LoVo (cell line): ENCODE results near the gene EDDM3A.
"Not testable (repeated sequence)": the region's sequence is repeated elsewhere in the genome, so short reads cannot be mapped to it uniquely, and the experiment has no call there.

Experiments
- DNase-seq: peaks from one replicate; pipeline ENCODE4 v3.0.0-alpha.2; 2016; ENCODE audit warnings: low spot score

The EDDM3A gene, protein sequence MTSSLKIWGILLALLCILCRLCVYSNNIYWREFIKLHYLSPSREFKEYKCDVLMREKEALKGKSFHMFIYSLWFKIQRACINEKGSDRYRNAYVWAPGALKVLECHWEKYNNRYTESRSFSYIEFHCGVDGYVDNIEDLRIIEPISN

GRCh38 chr14:20745571-20746358, at the start of gene EDDM3A:
EDDM3A (plus strand) TSS chr14:20745887; CDS start chr14:20747581, 1,694 bp downstream.
- DNase-seq: no peak

GRCh38 chr14:20696764-20697163, 48.9 kb upstream of the EDDM3A start:
- DNase-seq: no peak

DNA sequence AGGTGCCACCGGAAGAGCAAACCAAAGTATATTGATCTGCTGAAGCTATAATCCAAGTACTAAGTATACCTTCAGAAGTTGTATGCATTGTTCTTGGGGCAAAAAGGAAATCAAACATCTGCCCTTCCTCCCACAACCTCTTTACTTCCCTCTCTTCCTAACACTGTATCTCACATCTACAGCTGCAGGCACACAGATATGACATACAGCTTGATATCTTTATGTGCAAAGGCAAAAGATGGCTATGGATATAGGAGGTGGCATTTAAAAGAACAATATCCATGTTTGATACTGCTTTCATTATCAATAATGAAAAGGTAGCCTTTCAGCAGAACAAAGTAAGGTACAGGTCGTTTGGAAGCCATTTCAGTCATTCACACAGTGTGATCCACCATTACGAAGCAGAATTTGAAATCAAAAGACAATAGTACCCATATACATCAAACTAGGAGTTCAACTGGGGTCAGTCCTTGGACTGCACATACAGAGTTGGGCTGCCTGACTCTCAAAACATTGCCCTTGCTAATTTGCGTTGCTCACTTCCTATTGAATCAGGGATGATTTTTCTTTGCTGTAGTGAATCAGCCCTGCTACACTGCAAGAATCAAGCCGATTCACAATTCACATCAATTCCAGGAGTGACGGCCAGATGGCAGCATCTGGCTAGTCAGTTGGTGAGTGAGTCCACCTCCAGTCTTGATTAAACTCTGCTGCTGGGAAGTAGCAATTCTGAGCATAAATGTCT, 48.2 kb upstream of the EDDM3A start:
- DNase-seq: peak; percentile 59

GRCh38 chr14:20698018-20698329, 47.7 kb upstream of the EDDM3A start:
- no peak for DNase-seq

DNA sequence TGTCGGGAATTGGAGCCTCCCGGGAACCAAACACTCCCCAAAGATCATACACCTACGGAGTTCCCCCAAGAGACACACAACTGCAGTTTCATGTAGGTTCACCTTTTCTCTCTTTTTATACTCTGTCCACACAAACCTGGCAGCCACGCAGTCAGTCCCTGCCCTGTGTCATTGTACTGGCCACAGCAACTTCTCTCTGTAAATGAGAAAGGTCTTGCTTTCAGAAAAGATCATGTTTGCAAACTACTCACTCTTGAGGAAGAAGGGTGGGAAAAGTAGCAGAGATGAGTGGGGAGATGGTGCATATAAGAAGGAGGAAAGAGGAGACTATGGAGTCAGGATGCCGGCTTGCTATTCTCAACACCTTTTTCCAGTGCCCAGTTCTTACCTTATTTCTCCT, 46.8 kb upstream of the EDDM3A start:
- DNase-seq: no peak

GRCh38 chr14:20699931-20700330, 45.8 kb upstream of the EDDM3A start:
- no peak for DNase-seq

DNA sequence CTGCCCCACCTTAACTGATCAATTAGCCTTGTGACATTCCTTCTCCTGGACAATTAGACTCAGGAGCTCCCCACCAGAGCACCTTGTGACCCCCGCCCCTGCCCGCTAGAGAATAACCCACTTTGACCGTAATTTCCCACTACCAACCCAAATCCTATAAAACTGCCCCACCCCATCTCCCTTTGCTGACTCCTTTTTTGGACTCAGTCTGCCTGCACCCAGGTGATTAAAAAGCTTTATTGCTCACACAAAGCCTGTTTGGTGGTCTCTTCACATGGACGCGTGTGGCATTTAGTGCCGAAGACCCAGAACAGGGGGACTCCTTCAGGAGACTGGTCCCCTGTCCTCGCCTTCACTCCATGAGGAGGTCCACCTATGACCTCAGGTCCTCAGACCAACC, 44.7 kb upstream of the EDDM3A start:
- DNase-seq: not testable (repeated sequence)

GRCh38 chr14:20706657-20707355, 38.9 kb upstream of the EDDM3A start:
- no peak for DNase-seq

GRCh38 chr14:20707622-20708021, 38.1 kb upstream of the EDDM3A start:
- peak; percentile 40 for DNase-seq

GRCh38 chr14:20711261-20711660, 34.4 kb upstream of the EDDM3A start:
- DNase-seq: no peak

DNA sequence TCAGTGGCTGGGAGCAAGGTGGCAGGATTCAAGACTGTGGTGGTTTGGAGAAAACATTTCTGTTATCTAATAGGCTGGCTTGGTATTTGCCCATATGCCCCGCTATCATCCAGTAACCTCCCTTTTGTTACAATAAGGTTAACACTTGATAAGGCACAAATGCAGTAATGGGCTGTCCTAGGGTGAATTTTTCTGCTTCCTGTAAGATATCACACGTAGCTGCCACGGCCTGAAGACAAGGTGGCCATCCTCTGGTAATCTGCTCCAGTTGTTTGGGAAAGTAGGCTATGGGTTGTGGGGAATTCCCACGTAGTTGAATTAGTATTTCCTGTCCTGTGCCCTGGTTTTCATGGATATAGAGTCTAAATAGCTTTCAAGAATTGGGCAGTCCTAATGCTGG, 34.0 kb upstream of the EDDM3A start:
- DNase-seq: no peak

GRCh38 chr14:20712904-20713303, 32.8 kb upstream of the EDDM3A start:
- DNase-seq: no peak

GRCh38 chr14:20714593-20715250, 31.0 kb upstream of the EDDM3A start:
- DNase-seq: peak; percentile 30

GRCh38 chr14:20719777-20720176, 25.9 kb upstream of the EDDM3A start:
- peak; percentile 67 for DNase-seq

DNA sequence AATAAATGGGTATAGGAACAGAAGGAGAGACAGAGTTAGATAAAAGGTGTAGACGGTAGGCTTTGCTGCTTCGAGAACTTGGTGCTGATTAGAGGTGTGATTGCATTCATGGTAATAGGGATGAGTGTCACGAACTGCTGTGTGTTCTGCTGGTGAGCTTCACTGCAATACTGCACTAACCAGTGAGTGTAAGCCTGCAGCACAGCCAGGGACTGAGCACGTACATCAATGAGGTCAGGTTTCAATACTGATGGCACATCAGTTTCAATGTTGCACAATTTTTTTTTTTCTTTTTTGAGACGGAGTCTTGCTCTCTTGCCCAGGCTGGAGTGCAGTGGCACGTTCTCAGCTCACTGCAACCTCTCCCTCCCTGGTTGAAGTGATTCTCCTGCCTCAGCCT, 24.9 kb upstream of the EDDM3A start:
- DNase-seq: no peak

GRCh38 chr14:20722016-20722415, 23.7 kb upstream of the EDDM3A start:
- no peak for DNase-seq

GRCh38 chr14:20723488-20723887, 22.2 kb upstream of the EDDM3A start:
- DNase-seq: no peak

DNA sequence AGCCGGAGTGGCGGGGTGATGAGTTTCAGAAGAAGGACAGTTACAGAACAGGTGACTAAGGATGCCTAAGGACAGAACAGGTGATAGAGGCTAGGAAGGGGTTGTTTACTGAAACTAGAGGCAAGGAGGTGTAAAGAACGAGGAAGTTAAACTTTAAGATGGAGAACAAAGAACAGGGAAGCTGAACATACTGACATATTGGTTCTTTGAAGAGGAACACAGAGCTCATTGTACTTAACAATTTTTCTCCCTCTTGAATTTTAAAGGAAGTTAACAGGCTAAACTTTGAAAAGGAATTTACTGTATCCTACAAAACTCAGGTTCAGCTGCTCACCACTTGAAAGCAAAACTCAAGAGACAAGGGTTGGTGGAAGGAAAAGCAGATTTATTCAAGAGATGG, 19.6 kb upstream of the EDDM3A start:
- not testable (repeated sequence) for DNase-seq

- DNase-seq: no peak
Measured at GRCh38 chr14:20726531-20726930, 19.2 kb upstream of the EDDM3A start.

GRCh38 chr14:20730891-20731290, 14.8 kb upstream of the EDDM3A start:
- no peak for DNase-seq

GRCh38 chr14:20732477-20732876, 13.2 kb upstream of the EDDM3A start:
- DNase-seq: no peak

DNA sequence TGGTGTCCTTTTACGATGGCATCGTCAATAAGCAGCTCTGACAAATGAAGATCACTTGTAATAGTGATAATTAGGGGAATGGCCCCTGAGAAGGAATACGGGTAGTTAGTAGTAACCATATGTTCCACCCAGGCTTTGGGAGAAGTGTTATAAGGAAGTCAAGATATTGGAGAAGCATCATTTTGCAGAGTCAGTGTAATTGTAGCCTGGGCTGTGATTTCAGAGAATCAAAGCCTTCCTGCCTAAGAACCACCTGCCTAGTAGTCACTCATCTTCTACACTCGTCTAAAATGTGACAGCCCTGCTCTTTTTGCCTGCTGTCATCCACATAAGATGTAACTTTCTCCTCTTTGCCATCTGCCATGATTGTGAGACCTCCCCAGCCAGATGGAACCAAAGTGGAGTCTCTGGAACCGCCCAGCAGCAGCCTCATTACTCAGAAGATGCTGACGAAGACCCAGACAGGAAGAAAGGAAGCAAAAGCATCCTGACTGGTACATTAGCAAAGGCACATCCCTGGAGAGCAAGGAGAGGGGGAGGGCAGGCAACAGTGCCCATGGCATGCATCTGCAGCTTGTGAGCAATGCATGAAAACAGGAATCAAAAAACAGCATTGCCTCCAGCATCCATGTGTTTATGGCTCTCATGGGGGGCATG, 12.6 kb upstream of the EDDM3A start:
- DNase-seq: no peak
